ENCODE measurements around the gene NDUFS7. TPM values are rescaled to one million over a fixed set of nuclear protein-coding genes. Genes with fewer than 3 reads are reported as not detected.
"Not testable (repeated sequence)": the region's sequence is repeated elsewhere in the genome, so short reads cannot be mapped to it uniquely, and the experiment has no call there.

The NDUFS7 gene
- total RNA-seq, 1 donor from 2014 or later = 76.7 TPM

DNA sequence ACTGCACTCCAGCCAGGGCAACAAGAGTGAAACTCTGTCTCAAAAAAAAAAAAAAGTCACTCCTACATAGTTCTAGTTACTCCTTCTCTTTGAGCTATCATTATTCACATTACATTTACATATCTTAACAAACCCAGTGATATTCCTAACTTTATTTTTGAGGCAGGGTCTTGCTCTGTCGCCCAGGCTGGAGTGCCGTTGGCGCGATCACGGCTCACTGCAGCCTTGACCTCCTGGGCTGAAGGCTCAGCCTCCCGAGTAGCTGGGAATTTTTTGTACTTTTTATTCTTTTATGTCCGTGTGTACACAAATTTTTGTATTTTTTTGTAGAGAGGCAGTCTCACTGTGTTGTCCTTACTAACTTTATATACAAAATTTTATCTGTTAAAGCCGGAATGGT is 53.9 kb downstream of the NDUFS7 start:
- no peak for ATAC-seq
- TF ChIP-seq CTCF (IDR thresholded peaks at IDR 0.05) = no peak
- Histone ChIP-seq H3K27ac (peak overlapping the region; percentile 92), H3K4me3 (peak overlapping the region; percentile 98), H3K4me1 (peaks cover 20% of the 10 kb centered on the region), H3K36me3 (peaks cover 66% of the 10 kb centered on the region), H3K27me3 (ENCODE audit: low read depth) (no peaks in the 10 kb centered on the region), H3K9me3 (no peaks in the 10 kb centered on the region)
- intact Hi-C loops (cut with DNase I) = no loop called here
- DNase-seq = no peak

- Histone ChIP-seq H3K27me3 (ENCODE audit: low read depth) (no peaks in the 10 kb centered on the region), H3K27ac (peak within 1 kb of the TSS; percentile 92), H3K4me1 (peaks cover 20% of the 10 kb centered on the region), H3K4me3 (peak within 1 kb of the TSS; percentile 98), H3K36me3 (peaks cover 66% of the 10 kb centered on the region), H3K9me3 (no peaks in the 10 kb centered on the region)
- ATAC-seq (peak; percentile 96), DNase-seq (peak; percentile 96)
- intact Hi-C loops (cut with DNase I) = no loop called here
- TF ChIP-seq CTCF (IDR thresholded peaks at IDR 0.05) = peak; percentile 96
These were observed 54.6 kb downstream of the NDUFS7 start, which contains the start of gene RPS15 for GRCh38 chr19:1438035-1438932. RPS15 (plus strand) TSS chr19:1438396; CDS start chr19:1438426, 30 bp downstream.

- DNase-seq (no peak), ATAC-seq (peak in 1 of 2 donors; percentile 1)
- H3K9me3 ChIP-seq = no peaks in the 10 kb centered on the region
- peaks cover 20% of the 10 kb centered on the region for H3K4me1 ChIP-seq
- intact Hi-C loops (cut with DNase I) = no loop called here
- H3K27me3 ChIP-seq (ENCODE audit: low read depth) = no peaks in the 10 kb centered on the region
- TF ChIP-seq CTCF (IDR thresholded peaks at IDR 0.05) = no peak
- H3K27ac ChIP-seq = peak overlapping the region; percentile 92
- peak overlapping the region; percentile 98 for H3K4me3 ChIP-seq
- H3K36me3 ChIP-seq = peaks cover 59% of the 10 kb centered on the region
These were observed 55.2 kb downstream of the NDUFS7 start for GRCh38 chr19:1438933-1439354.

GRCh38 chr19:1439525-1440417 is 56.1 kb downstream of the NDUFS7 start:
- ATAC-seq; H3K27me3 ChIP-seq (ENCODE audit: low read depth); H3K9me3 ChIP-seq; intact Hi-C loops (cut with DNase I); H3K27ac ChIP-seq: not testable (repeated sequence)
- Histone ChIP-seq H3K4me3 (peak overlapping the region; percentile 98), H3K4me1 (peaks cover 21% of the 10 kb centered on the region), H3K36me3 (peaks cover 51% of the 10 kb centered on the region)
- DNase-seq = peak; percentile 45

GRCh38 chr19:1440418-1440801 is 56.7 kb downstream of the NDUFS7 start:
- Histone ChIP-seq H3K36me3 (peaks cover 45% of the 10 kb centered on the region), H3K27ac (no peak overlapping the region), H3K9me3 (no peaks in the 10 kb centered on the region), H3K4me1 (peaks cover 28% of the 10 kb centered on the region), H3K4me3 (no peak overlapping the region), H3K27me3 (ENCODE audit: low read depth) (peaks cover 1% of the 10 kb centered on the region)
- no peak for TF ChIP-seq CTCF (IDR thresholded peaks at IDR 0.05)
- ATAC-seq (no peak), DNase-seq (no peak)
- intact Hi-C loops (cut with DNase I) = no loop called here
